Measurements from ENCODE around the gene PTF1A.

Gene PTF1A, protein sequence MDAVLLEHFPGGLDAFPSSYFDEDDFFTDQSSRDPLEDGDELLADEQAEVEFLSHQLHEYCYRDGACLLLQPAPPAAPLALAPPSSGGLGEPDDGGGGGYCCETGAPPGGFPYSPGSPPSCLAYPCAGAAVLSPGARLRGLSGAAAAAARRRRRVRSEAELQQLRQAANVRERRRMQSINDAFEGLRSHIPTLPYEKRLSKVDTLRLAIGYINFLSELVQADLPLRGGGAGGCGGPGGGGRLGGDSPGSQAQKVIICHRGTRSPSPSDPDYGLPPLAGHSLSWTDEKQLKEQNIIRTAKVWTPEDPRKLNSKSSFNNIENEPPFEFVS

DNA sequence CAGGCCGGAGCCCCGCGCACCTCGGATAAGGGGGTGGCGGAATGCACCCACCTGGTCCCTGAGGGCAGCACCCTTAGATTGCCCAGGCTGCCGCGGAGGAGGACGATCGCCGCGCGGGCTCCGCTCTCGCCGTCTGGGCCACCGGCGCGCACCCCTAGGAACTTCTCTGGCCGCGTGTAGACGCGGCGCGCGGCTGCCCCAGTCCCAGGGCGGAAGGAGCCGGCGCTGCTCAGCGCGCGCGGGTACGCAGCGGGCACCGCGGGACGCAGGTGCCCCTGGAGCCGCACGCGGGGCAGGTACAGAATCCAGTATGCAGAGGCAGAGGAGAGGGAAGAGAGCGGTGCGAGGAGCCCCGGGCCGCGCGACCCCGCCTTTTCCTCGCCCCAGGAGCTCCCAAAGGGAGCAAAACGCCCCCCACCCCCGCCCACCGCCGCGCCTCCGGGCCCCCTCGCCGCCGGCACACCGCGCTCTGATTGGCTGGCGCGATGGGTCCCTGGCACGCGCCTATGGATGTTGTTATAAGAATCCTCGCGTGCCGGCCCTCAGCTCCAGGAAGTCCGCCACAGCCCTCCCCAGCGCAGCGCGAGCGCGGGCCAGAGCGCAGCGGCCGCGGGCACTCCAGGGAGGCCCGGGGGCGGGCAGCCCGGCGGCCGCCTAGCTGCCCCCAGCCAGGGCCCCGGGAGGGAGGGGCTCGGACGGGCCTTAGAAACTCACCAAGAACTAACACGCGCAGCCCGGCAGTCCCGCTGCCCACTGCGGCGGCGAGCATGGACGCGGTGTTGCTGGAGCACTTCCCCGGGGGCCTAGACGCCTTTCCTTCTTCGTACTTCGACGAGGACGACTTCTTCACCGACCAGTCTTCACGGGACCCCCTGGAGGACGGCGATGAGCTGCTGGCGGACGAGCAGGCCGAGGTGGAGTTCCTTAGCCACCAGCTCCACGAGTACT, at the start of gene PTF1A:
PTF1A (plus strand) TSS at position 549 of the 948 bp plus-strand sequence; CDS start at position 768, 219 bp downstream.
- H3K4me3 ChIP-seq (replicated peaks; ENCODE audit: low read depth, low read length) = no peak within 1 kb of the TSS
- no peak for DNase-seq (ENCODE audit: low read depth)
- TF ChIP-seq, protein P1, sequence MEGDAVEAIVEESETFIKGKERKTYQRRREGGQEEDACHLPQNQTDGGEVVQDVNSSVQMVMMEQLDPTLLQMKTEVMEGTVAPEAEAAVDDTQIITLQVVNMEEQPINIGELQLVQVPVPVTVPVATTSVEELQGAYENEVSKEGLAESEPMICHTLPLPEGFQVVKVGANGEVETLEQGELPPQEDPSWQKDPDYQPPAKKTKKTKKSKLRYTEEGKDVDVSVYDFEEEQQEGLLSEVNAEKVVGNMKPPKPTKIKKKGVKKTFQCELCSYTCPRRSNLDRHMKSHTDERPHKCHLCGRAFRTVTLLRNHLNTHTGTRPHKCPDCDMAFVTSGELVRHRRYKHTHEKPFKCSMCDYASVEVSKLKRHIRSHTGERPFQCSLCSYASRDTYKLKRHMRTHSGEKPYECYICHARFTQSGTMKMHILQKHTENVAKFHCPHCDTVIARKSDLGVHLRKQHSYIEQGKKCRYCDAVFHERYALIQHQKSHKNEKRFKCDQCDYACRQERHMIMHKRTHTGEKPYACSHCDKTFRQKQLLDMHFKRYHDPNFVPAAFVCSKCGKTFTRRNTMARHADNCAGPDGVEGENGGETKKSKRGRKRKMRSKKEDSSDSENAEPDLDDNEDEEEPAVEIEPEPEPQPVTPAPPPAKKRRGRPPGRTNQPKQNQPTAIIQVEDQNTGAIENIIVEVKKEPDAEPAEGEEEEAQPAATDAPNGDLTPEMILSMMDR (IDR thresholded peaks at IDR 0.05; ENCODE audit: low read length, missing control alignments) = no peak

DNA sequence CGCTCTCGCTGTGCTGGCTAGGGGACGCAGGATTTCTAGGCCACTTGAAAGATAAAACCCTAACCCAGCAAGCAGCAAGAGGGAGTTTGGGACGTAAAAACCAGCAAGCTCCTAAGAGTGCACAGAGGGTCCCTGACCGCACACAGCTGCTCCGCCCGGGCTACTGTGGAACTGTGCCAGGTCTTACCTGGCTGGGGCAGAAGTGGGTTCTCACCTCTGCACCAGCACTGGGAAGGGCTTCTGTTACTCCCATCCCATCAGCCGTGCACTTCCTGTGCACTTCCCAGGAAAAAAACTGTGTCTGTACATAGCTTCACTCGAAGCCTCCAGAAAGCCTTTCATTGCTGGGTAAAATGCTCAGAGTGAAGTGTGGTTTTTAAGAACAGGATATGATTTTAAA, 45.9 kb upstream of the PTF1A start:
- DNase-seq (ENCODE audit: low read depth) = no peak
- TF ChIP-seq, protein P1 (IDR thresholded peaks at IDR 0.05; ENCODE audit: low read length, missing control alignments) = no peak
- no peak overlapping the region for H3K4me3 ChIP-seq (replicated peaks; ENCODE audit: low read depth, low read length)

DNA sequence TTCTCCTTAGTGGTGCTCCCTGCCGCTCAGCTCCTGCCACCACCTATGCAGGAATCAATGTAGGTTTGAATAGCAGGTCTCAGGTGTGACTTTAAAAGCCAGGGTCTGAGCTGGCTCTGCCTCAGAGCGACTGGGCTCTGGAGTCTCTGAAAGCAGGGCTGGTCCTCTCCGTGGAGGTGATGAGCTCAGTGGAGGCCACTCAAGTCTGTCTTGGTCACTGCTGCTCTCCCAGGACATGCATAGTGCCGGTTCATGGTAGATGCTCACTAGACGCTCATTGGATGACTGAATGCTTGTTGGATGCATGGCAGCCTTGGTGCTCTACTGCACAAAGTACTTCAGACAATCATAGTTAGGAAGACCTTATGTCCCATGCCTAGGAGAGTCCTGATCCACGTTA, 45.1 kb upstream of the PTF1A start:
- TF ChIP-seq, protein P1 (IDR thresholded peaks at IDR 0.05; ENCODE audit: low read length, missing control alignments) = no peak
- DNase-seq (ENCODE audit: low read depth) = no peak
- H3K4me3 ChIP-seq (replicated peaks; ENCODE audit: low read depth, low read length) = no peak overlapping the region

DNA sequence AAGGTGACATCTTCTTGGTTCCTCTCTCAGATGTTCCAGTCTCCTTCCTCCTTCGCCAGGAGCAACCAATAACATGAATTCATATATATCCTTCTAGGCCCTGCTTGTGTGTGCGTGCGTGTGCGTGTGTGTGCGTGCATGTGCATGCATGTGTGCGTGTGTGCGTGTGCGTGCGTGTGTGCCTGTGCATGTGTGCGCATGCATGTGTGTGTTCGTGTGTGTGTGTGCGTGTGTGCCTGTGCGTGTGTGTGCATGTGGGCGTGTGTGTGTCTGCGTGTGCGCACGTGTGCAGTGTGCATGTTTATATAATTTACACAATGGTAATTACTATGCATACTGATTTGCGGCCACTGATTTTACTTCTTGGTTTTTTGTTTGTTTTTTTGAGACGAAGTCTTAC, 43.9 kb upstream of the PTF1A start:
- TF ChIP-seq, protein P1 (IDR thresholded peaks at IDR 0.05; ENCODE audit: low read length, missing control alignments) = no peak
- H3K4me3 ChIP-seq (replicated peaks; ENCODE audit: low read depth, low read length) = no peak overlapping the region
- no peak for DNase-seq (ENCODE audit: low read depth)

DNA sequence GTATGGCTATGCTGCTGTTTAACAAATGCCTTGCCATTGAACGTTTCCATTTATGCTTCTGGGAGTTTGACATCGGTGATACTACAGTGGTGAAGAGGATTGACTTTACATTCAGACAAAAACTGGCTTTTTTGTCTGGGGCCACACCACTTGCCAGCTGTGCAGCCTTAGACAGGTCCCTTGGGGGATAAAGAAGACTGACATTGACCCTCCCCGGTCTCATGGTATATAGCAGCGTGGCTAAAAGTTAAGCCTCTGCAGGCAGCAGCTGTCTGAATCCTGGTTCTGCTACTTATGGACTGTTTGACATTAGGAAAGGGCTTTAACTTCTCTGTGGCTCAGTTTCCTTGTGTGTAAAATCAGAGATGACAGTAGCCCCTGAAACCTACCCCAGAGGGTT, 42.0 kb upstream of the PTF1A start:
- TF ChIP-seq, protein P1 (IDR thresholded peaks at IDR 0.05; ENCODE audit: low read length, missing control alignments) = no peak
- no peak for DNase-seq (ENCODE audit: low read depth)

DNA sequence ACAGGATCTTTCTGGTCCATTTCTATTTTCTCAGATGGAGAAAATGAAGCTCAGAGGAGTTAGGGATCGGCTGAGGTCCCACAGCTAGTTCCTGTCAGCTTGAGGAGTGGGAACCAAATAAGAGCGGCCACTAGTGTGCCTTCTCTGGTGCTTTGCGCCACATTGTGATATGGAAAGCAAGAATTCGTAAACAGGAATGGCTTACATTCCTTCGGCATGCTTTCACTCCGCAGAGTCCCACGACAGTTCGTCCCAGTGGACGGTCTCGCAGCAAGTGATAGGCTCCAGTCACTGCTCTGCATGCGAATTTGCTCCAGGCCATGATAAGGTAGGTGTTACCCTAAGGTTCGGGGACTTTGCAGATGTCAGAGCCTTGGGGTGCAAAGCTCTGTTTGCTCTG, 41.5 kb upstream of the PTF1A start:
- DNase-seq (ENCODE audit: low read depth) = no peak
- TF ChIP-seq, protein P1 (IDR thresholded peaks at IDR 0.05; ENCODE audit: low read length, missing control alignments) = no peak
- no peak overlapping the region for H3K4me3 ChIP-seq (replicated peaks; ENCODE audit: low read depth, low read length)

More for the DNA sequence above, 42.0 kb upstream of the PTF1A start:
- H3K4me3 ChIP-seq (replicated peaks; ENCODE audit: low read depth, low read length) = no peak overlapping the region
